GM23338 (cell line): Measurements from ENCODE around the gene TMEM134. TPM values are rescaled to one million over a fixed set of nuclear protein-coding genes. Genes with fewer than 3 reads are reported as not detected.

ENCODE experiments used
- ATAC-seq: fragments of 200-7000 bp; cut with Tn5 transposase; 3 replicates; pipeline ENCODE4 v1.9.1; 2020
- DNase-seq: peaks from one replicate; pipeline ENCODE4 v3.0.0-alpha.2; 2015; ENCODE audit warnings: low spot score
- H2AFZ ChIP-seq: fragments of 200-600 bp; sonication (generic); 2 replicates; pipeline ENCODE4 v1.8.0; 2016; ENCODE audit warnings: antibody characterized with exemption, mild to moderate bottlenecking, moderate library complexity
- H3F3A ChIP-seq: fragments of 200-600 bp; sonication (generic); replicated peaks from 2 replicates; pipeline ENCODE4 v1.8.0; 2017; ENCODE audit warnings: antibody characterized with exemption, mixed run types, low read depth
- H3K27ac ChIP-seq: fragments of 200-600 bp; sonication (generic); 2 replicates; pipeline ENCODE4 v1.6.1; 2016; ENCODE audit warnings: low read depth
- H3K27me3 ChIP-seq: fragments of 200-600 bp; sonication (generic); 2 replicates; pipeline ENCODE4 v1.8.0; 2016; ENCODE audit warnings: mild to moderate bottlenecking, mixed run types, moderate library complexity; ENCODE audit not compliant: insufficient read depth
- H3K36me3 ChIP-seq: fragments of 200-600 bp; sonication (generic); 2 replicates; pipeline ENCODE4 v1.8.0; 2016; ENCODE audit warnings: mild to moderate bottlenecking; ENCODE audit not compliant: insufficient read depth
- H3K4me1 ChIP-seq: fragments of 200-600 bp; sonication (generic); 2 replicates; pipeline ENCODE4 v1.8.0; 2016; ENCODE audit warnings: mild to moderate bottlenecking, moderate library complexity; ENCODE audit not compliant: insufficient read depth
- H3K4me2 ChIP-seq: fragments of 200-600 bp; sonication (generic); 2 replicates; pipeline ENCODE4 v1.7.1; 2017; ENCODE audit warnings: mixed run types
- H3K4me3 ChIP-seq: fragments of 200-600 bp; sonication (generic); 2 replicates; pipeline ENCODE4 v1.6.1; 2016; ENCODE audit warnings: mixed run types
- H3K79me2 ChIP-seq: fragments of 200-600 bp; sonication (generic); replicated peaks from 2 replicates; pipeline ENCODE4 v1.8.0; 2017; ENCODE audit warnings: mild to moderate bottlenecking; ENCODE audit not compliant: insufficient read depth
- H3K9me2 ChIP-seq: fragments of 200-600 bp; sonication (generic); 2 replicates; pipeline ENCODE4 v1.8.0; 2017; ENCODE audit not compliant: insufficient read depth
- H4K20me1 ChIP-seq: fragments of 200-600 bp; sonication (generic); replicated peaks from 2 replicates; pipeline ENCODE4 v1.8.0; 2017; ENCODE audit warnings: mild to moderate bottlenecking; ENCODE audit not compliant: insufficient read depth
- H3K27ac Mint-ChIP-seq: 2 replicates; pipeline ENCODE4 v1.8.0; 2020; ENCODE audit warnings: inconsistent platforms, mild to moderate bottlenecking, moderate library complexity, mixed read lengths
- H3K27me3 Mint-ChIP-seq: 3 replicates; pipeline ENCODE4 v1.8.0; 2022; ENCODE audit warnings: low read depth, mild to moderate bottlenecking, moderate library complexity, mixed read lengths, inconsistent platforms; ENCODE audit not compliant: insufficient read depth, poor library complexity
- H3K36me3 Mint-ChIP-seq: 3 replicates; pipeline ENCODE4 v1.8.0; 2021; ENCODE audit warnings: low read depth, mild to moderate bottlenecking, inconsistent platforms, moderate library complexity, mixed read lengths
- H3K4me1 Mint-ChIP-seq: 3 replicates; pipeline ENCODE4 v1.8.0; 2020; ENCODE audit warnings: mild to moderate bottlenecking, inconsistent platforms, mixed read lengths
- H3K4me3 Mint-ChIP-seq: 3 replicates; pipeline ENCODE4 v1.8.0; 2021; ENCODE audit warnings: moderate library complexity, mild to moderate bottlenecking, inconsistent platforms, mixed read lengths
- H3K9me3 Mint-ChIP-seq: 3 replicates; pipeline ENCODE4 v1.8.0; 2020; ENCODE audit warnings: moderate library complexity, mild to moderate bottlenecking, inconsistent platforms, mixed read lengths
- CREB1 ChIP-seq: fragments of 250-450 bp; sonication (Bioruptor Pico); IDR thresholded peaks from 2 replicates; pipeline ENCODE4 v1.5.0; 2020; ENCODE audit warnings: low read depth, mild to moderate bottlenecking, moderate library complexity
- CTCF ChIP-seq, 2 experiments: fragments of 200-600 bp in 1 of 2; sonication (generic) in 1 of 2; conservative IDR thresholded peaks; 2 replicates each; pipeline versions ENCODE4 v1.5.1 to v1.6.1; 2016 to 2017; ENCODE audit warnings: antibody characterized with exemption in 2 of 2, low read depth in 2 of 2, mild to moderate bottlenecking in 2 of 2, moderate library complexity in 1 of 2
- ETS1 ChIP-seq: IDR thresholded peaks from 2 replicates; pipeline ENCODE4 v1.6.1; 2016; ENCODE audit warnings: antibody characterized with exemption
- EZH2 ChIP-seq: fragments of 200-600 bp; sonication (generic); IDR thresholded peaks from one replicate; pipeline ENCODE4 v1.8.0; 2017; ENCODE audit warnings: antibody characterized with exemption, mild to moderate bottlenecking, low read depth; ENCODE audit not compliant: unreplicated experiment
- EZH2phosphoT487 ChIP-seq: fragments of 200-600 bp; sonication (generic); IDR thresholded peaks from one replicate; pipeline ENCODE4 v1.8.1; 2018; ENCODE audit warnings: antibody characterized with exemption; ENCODE audit not compliant: unreplicated experiment
- JUNB ChIP-seq: IDR thresholded peaks from one replicate; pipeline ENCODE4 v1.6.1; 2016; ENCODE audit warnings: antibody characterized with exemption; ENCODE audit not compliant: unreplicated experiment
- NANOG ChIP-seq: IDR thresholded peaks from 2 replicates; pipeline ENCODE4 v1.6.1; 2016; ENCODE audit warnings: antibody characterized with exemption, borderline replicate concordance
- POLR2AphosphoS5 ChIP-seq: IDR thresholded peaks from 2 replicates; pipeline ENCODE4 v1.6.1; 2016; ENCODE audit warnings: antibody characterized with exemption, low read depth
- REST ChIP-seq: IDR thresholded peaks from one replicate; pipeline ENCODE4 v1.6.1; 2018; ENCODE audit warnings: antibody characterized with exemption; ENCODE audit not compliant: unreplicated experiment
- polyA plus RNA-seq: library from polyadenylated mRNA; unstranded; fragments of >200 nt; fragmentation: Nextera tagmentation; extraction: Ambion mirVana; gene quantifications from 2 replicates; pipeline ENCODE4 v1.2.1, GENCODE V29; 2016
- total RNA-seq: library from RNA; depleted of rRNA; stranded (reverse); fragments of >200 nt; shearing (Covaris generic); gene quantifications from 2 replicates; pipeline ENCODE4 v1.2.3, GENCODE V29; 2014
- TF ChIP-seq, protein P1 (sequence below): fragments of 250-450 bp; sonication (Bioruptor Pico); IDR thresholded peaks from 2 replicates; pipeline ENCODE4 v1.5.0; 2020; ENCODE audit warnings: mild to moderate bottlenecking, moderate library complexity

The TMEM134 gene
- total and polyA plus RNA-seq, 2 experiments from 2014 or later, result 61.4 to 69.2 TPM

DNA sequence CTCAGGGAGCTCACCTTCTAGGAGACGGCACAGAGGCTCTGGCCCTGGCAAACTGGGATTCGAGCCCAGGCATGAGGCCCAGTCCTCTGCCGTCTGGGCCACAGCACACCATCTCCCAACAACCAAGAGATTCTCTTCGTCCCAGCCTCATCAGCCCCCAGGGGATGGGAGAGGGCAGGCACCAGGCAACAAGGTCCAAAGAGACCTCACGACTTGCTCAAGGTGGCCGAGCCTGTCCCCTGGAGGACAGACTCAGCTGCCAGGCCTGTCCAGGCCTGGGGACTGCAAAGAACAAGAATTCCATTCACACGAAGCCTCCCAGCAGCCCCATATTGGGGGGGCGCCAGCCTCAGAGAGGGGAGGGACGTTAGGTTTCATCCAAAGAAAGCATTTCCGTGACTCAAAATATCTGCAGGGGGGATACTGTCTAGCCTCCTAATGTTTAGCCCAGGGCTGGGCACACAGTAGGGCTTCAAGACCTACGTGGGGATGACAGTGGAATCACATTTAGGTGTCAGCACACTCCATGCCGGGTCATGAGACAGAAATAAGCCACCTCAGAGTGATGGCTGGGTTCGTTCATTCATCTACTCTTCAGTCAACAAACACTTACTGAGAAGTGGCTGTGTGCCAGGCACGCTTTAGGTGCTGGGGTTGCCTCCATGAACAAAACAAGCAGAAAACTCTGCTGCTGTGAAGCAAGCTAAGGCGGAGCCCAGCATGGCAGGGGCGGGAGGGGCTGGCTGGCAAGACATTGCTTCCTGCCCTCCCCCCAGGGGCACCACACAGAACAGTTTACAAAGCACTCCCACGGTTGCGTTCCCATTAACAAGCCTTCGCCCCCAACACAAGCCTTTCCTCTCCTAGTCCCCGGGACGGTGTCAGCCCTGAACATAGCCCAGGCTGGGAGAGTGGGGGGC, 52.4 kb downstream of the TMEM134 start:
- peaks cover 16% of the 10 kb centered on the region; the same call in 1 of the 2 replicates for H3K27me3 ChIP-seq
- no peak overlapping the region for H3K27ac Mint-ChIP-seq
- no peaks in the 10 kb centered on the region for H3F3A ChIP-seq

More for the DNA sequence above, 52.4 kb downstream of the TMEM134 start:
- H4K20me1 ChIP-seq, result no peaks in the 10 kb centered on the region
- DNase-seq (peak; percentile 36), ATAC-seq (no peak)
- no peaks in the 10 kb centered on the region for H3K36me3 ChIP-seq
- no peaks in the 10 kb centered on the region for H3K36me3 Mint-ChIP-seq
- H2AFZ ChIP-seq, result no peak overlapping the region
- H3K27me3 Mint-ChIP-seq, result peaks cover 27% of the 10 kb centered on the region
- H3K27ac ChIP-seq, result no peak overlapping the region
- peak overlapping the region; percentile 58 for H3K4me3 Mint-ChIP-seq
- H3K4me2 ChIP-seq, result peak overlapping the region; percentile 79; the same call in 1 of the 2 replicates
- H3K9me2 ChIP-seq, result no peaks in the 10 kb centered on the region
- H3K4me1 Mint-ChIP-seq, result peaks cover 13% of the 10 kb centered on the region
- peak overlapping the region; percentile 55; the same call in 1 of the 2 replicates for H3K4me3 ChIP-seq
- no peaks in the 10 kb centered on the region for H3K9me3 Mint-ChIP-seq
- H3K79me2 ChIP-seq, result no peaks in the 10 kb centered on the region
- no peak for TF ChIP-seq REST
- TF ChIP-seq NANOG, result no peak
- TF ChIP-seq CTCF (conservative IDR thresholded peaks at IDR 0.05; ENCODE audit: low read depth in 2 of 2), result no peak
- TF ChIP-seq, protein P1, sequence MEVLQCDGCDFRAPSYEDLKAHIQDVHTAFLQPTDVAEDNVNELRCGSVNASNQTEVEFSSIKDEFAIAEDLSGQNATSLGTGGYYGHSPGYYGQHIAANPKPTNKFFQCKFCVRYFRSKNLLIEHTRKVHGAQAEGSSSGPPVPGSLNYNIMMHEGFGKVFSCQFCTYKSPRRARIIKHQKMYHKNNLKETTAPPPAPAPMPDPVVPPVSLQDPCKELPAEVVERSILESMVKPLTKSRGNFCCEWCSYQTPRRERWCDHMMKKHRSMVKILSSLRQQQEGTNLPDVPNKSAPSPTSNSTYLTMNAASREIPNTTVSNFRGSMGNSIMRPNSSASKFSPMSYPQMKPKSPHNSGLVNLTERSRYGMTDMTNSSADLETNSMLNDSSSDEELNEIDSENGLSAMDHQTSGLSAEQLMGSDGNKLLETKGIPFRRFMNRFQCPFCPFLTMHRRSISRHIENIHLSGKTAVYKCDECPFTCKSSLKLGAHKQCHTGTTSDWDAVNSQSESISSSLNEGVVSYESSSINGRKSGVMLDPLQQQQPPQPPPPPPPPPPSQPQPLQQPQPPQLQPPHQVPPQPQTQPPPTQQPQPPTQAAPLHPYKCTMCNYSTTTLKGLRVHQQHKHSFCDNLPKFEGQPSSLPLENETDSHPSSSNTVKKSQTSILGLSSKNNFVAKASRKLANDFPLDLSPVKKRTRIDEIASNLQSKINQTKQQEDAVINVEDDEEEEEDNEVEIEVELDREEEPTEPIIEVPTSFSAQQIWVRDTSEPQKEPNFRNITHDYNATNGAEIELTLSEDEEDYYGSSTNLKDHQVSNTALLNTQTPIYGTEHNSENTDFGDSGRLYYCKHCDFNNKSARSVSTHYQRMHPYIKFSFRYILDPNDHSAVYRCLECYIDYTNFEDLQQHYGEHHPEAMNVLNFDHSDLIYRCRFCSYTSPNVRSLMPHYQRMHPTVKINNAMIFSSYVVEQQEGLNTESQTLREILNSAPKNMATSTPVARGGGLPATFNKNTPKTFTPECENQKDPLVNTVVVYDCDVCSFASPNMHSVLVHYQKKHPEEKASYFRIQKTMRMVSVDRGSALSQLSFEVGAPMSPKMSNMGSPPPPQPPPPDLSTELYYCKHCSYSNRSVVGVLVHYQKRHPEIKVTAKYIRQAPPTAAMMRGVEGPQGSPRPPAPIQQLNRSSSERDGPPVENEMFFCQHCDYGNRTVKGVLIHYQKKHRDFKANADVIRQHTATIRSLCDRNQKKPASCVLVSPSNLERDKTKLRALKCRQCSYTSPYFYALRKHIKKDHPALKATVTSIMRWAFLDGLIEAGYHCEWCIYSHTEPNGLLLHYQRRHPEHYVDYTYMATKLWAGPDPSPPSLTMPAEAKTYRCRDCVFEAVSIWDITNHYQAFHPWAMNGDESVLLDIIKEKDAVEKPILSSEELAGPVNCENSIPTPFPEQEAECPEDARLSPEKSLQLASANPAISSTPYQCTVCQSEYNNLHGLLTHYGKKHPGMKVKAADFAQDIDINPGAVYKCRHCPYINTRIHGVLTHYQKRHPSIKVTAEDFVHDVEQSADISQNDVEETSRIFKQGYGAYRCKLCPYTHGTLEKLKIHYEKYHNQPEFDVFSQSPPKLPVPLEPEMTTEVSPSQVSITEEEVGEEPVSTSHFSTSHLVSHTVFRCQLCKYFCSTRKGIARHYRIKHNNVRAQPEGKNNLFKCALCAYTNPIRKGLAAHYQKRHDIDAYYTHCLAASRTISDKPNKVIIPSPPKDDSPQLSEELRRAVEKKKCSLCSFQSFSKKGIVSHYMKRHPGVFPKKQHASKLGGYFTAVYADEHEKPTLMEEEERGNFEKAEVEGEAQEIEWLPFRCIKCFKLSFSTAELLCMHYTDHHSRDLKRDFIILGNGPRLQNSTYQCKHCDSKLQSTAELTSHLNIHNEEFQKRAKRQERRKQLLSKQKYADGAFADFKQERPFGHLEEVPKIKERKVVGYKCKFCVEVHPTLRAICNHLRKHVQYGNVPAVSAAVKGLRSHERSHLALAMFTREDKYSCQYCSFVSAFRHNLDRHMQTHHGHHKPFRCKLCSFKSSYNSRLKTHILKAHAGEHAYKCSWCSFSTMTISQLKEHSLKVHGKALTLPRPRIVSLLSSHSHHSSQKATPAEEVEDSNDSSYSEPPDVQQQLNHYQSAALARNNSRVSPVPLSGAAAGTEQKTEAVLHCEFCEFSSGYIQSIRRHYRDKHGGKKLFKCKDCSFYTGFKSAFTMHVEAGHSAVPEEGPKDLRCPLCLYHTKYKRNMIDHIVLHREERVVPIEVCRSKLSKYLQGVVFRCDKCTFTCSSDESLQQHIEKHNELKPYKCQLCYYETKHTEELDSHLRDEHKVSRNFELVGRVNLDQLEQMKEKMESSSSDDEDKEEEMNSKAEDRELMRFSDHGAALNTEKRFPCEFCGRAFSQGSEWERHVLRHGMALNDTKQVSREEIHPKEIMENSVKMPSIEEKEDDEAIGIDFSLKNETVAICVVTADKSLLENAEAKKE, result no peak
- TF ChIP-seq ETS1, result no peak
- no peak for TF ChIP-seq EZH2phosphoT487
- TF ChIP-seq POLR2AphosphoS5, result no peak
- no peak for TF ChIP-seq CREB1 (CRISPR knock-in tag)
- TF ChIP-seq EZH2, result no peak
- no peak for TF ChIP-seq JUNB
- peaks cover 15% of the 10 kb centered on the region; the same call in 1 of the 2 replicates for H3K4me1 ChIP-seq
